ENCODE results near the gene PRPF38A.

- TF ChIP-seq, protein P1, sequence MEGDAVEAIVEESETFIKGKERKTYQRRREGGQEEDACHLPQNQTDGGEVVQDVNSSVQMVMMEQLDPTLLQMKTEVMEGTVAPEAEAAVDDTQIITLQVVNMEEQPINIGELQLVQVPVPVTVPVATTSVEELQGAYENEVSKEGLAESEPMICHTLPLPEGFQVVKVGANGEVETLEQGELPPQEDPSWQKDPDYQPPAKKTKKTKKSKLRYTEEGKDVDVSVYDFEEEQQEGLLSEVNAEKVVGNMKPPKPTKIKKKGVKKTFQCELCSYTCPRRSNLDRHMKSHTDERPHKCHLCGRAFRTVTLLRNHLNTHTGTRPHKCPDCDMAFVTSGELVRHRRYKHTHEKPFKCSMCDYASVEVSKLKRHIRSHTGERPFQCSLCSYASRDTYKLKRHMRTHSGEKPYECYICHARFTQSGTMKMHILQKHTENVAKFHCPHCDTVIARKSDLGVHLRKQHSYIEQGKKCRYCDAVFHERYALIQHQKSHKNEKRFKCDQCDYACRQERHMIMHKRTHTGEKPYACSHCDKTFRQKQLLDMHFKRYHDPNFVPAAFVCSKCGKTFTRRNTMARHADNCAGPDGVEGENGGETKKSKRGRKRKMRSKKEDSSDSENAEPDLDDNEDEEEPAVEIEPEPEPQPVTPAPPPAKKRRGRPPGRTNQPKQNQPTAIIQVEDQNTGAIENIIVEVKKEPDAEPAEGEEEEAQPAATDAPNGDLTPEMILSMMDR (conservative IDR thresholded peaks at IDR 0.05 in 1 of 2, IDR thresholded peaks at IDR 0.05 in 1 of 2; ENCODE audit: extremely low read depth in 1 of 2, insufficient read depth in 1 of 2, low read depth in 1 of 2, low read length in 2 of 2), result no peak
- no peak for TF ChIP-seq EZH2 (IDR thresholded peaks at IDR 0.05; ENCODE audit: borderline replicate concordance, low read length)
Observed at GRCh38 chr1:52413410-52413989, 9.1 kb downstream of the PRPF38A start.
